Melanocyte of skin (primary cell): ENCODE measurements around the gene PTPRM. TPM values are rescaled to one million over a fixed set of nuclear protein-coding genes. Genes with fewer than 3 reads are reported as not detected.

Source experiments
- small RNA-seq, 2 donors: library from RNA; depleted of rRNA; stranded (forward); fragments of <200 nt; gene quantifications; one replicate each; pipeline ENCODE3, GENCODE V24; 2012
- total RNA-seq, 2 donors: library from RNA; depleted of rRNA; stranded (reverse); fragments of >200 nt; gene quantifications; 2 replicates each; pipeline ENCODE4 v1.2.3, GENCODE V29; 2012

The PTPRM gene
- total RNA-seq, result 100 to 1,000 TPM in 1 of 2 donors, 10 to 100 TPM in 1; 74.6 to 110 TPM

GRCh38 chr18:7566567-7567473, at the start of gene PTPRM:
PTPRM (plus strand) TSS chr18:7567316; CDS start chr18:7567819, 503 bp downstream.

Small RNA genes within 50 kb of the gene (small RNA-seq; reads per million reads assigned to genes)
- gene AP001094.1 (0 reads per million in 2 donors), gene RF00012 (0 to 0.09 reads per million in 2 donors)
